Measurements from ENCODE around the gene TANK.
"Not testable (repeated sequence)": the region's sequence is repeated elsewhere in the genome, so short reads cannot be mapped to it uniquely, and the experiment has no call there.

Gene TANK

DNA sequence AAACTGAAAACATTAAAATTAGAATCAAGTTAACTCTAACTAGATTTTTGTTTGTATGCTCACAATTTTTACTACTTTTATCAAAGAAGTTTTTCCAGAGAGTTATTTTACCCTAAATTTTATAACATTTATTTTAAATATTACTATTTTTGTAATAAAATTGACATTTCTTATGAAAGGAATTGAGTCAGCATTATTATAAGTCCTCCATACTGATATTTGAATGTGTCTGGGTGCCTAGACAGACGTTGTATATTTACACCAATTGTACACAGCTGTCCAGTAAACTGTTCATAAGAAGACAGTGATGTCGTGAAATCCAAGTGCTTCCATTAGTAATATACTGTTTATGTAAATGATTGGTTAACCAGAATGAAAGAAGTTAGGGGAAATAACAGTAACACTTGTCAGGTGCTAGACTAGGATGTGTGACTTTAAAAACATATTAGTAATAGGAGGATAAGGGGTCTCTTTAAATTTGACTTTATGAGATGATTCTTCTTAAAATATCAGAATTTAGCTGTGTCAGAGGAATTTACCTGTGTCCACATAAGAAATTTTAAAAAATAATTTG is 73.7 kb downstream of the TANK start:
- DNase-seq, result no peak

DNA sequence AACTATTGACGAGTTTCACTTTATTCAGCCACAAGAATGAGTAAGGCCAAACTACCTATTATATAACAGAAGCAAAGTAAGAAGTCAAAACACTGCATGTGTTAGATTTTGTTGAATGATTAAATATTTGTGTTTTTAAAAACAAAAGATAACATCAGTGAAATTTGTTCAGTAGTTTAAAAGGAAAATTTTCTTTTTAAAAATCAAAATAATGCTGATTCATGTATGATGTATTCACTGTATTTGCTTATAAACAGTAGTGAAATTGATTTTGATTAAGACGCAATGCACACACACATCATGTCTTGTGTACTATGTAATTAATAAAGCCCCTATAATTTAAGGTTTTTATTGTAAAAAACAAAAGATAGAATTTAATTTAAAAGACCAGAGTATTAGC is 74.4 kb downstream of the TANK start:
- no peak for DNase-seq

DNA sequence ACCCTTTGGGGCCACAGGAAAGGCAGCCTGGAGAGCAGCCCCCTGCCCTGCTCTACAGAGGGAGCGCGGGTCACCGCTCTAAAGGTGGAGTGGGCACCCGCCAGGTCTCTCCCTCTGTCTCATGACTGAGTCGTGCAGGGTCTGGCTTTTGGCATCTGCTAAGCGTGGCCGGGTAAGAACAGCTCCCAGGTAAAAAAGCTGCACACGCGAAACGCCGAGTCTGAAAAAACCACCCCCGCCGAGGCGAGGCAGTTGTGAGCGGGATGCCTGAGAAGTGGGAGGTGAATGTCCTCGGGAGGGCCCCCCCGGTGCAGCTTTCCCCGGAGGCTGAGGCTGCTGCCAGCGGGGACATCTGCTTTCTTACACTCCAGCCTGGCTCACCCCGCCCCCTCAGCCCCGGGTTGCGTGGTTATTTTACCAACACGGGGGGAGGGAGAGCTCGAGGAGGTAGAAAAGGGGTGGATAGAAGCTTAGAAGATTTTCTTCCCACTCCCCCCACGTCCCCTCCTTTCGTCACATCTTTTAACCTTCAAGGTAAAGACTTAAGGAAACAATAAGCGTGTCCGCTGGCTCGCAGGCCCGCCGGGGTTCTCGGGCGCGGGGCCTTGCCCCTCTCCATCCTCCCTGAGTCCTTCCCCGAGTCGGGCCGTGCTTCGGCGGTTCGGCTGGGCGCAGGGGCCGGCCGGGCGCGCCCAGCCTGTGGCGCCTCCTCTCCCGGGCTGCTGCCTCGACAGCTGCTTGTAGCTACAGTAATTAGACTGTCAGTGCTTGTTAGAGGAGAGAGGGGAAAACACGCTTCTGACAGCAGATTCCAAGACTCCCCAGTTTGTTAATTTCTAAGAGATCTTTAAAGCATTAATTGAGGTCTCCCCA is 77.4 kb downstream of the TANK start:
- DNase-seq, result peak; percentile 41

DNA sequence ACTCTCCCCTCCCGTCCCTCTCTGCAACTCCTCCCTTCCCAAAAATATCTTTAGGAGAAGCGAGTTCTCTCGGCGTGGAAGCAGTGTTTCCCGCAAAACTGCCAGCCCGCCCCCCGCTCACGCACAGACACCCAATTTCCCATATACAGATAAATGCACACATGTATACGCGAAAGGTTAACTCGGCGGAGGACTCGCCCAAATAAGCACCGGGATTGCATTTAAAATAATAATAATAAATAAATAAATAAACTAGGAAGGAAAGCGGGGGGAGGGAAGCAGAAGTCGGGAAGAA is 78.0 kb downstream of the TANK start:
- no peak for DNase-seq

DNA sequence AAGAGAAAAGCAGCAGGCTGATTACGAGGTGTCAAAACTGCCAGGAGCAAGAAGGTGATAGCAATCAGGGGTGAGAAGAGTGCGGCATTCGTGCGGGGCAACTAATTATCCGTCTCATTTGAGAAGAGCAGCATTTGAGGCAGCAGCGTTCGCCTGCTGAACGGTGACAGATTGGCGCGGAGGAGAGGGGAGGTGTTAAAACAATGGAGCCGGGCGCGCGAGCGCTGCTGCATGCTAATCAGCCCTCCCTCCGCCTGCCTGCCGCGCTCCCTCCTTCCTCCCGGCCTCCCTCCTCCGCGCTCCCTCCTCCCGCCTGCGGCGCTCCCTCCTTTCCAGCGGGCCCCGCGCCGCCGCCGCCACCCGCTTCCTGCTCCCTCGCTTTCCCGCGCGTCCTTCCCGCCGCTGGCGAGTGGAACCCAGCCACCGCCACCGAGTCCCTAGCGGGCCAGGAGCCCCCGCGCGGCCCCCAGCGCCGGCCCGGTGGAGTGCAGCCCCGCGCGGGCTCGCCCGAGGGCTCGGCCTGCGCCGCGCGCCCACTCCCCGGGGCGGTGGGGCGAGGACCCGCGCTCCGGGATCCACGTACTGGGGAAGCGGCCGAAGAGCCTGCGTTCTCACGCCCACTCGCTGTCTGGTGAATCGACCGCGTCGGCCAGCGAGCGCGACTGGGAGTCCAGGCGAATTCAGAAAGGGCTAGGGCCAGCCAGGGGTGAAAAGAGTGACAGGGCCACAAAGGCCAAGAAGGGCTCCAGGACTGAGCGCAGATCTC is 78.5 kb downstream of the TANK start:
- peak; percentile 57 for DNase-seq

DNA sequence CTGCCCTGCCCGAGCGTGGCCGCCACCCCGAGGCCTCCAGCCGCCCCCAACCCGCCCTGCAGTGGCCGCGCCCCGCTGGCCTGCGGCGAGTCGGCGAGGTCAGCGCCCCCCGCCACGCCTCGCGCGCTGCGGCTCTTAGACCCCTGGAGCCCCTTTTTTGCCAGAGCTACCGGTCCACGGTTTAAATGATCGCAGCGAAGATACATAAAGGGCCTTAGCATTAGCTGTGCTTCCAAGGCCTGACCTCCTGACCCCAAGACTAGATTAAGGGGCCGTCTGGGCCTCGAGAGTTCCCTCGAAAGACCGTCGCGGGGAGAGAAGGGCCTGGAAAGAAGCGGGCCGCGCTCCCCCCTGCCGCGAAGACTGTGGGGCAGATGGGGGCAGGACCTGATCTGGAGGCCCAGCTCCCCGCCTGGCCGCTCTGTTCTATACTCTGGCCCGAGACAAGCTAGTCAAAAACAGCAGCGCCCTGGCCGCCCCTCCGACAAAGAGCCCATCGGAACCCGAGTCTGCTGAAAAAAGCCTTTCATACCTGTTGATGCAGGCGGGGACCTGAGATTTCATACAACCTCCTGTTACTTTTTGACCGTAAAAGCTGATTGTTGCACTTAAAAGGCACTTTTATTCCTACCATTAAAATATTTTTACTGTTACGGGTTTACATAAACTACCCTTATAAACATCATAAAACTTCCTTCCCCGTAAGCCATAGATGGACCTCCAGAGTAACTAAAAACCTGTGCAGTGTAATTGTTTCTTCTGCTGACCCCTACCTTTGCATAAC is 79.3 kb downstream of the TANK start:
- no peak for DNase-seq

DNA sequence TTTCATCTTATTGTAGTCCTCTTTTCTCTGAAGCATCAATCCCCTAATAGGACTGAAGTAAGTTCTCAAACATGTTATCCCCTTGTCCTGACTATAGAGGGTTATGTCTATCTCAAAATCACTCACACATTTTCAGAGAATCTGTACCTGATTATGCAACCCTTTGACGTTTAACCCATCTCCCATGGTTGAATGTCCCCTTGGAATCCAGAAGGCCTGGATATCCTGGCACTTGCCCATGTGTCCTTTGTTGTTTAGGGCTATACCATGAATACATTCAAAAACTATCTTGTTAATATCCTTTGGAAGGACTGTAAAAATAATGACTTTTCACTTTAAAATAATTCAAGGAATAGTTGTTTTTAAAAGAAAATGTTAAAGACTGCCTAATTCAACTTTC is 81.7 kb downstream of the TANK start:
- no peak for DNase-seq

DNA sequence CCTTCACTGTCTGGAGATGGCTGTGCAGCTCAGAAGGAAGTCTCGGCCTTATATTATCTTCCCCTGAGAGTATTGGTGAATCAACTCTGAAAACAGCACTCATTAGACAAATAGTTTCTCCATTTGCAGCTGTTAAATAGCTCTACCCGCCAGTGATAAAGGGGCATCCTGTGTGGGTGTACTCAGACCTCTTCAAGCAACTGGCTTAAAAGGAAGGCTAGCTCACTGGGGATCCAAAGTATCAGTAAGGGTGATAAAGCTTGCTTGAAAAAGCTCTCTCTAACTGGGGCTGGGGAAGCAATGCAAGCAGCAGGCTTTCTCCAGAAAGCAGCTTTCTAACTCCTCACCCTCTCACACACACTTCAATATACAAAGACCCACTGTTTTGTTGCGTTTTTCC is 83.1 kb downstream of the TANK start:
- no peak for DNase-seq

DNA sequence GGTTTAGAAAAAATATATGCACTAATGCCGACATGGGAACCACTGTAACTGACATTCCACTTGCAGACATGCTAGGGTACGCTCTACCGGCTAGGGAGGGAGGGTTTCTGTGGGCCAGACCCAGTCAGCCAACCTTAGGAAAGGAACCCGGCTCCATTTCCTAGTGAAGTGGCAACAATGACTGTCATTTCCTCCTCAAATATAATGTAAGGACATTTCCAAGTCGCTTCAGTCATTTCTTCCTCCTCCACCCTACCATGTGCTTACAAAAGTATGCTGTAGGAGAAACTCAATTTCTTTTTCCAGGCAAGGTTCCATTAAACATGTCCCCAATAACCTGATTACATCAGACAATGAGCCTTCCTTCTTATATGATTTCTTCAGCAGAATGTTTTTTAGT is 83.7 kb downstream of the TANK start:
- no peak for DNase-seq

DNA sequence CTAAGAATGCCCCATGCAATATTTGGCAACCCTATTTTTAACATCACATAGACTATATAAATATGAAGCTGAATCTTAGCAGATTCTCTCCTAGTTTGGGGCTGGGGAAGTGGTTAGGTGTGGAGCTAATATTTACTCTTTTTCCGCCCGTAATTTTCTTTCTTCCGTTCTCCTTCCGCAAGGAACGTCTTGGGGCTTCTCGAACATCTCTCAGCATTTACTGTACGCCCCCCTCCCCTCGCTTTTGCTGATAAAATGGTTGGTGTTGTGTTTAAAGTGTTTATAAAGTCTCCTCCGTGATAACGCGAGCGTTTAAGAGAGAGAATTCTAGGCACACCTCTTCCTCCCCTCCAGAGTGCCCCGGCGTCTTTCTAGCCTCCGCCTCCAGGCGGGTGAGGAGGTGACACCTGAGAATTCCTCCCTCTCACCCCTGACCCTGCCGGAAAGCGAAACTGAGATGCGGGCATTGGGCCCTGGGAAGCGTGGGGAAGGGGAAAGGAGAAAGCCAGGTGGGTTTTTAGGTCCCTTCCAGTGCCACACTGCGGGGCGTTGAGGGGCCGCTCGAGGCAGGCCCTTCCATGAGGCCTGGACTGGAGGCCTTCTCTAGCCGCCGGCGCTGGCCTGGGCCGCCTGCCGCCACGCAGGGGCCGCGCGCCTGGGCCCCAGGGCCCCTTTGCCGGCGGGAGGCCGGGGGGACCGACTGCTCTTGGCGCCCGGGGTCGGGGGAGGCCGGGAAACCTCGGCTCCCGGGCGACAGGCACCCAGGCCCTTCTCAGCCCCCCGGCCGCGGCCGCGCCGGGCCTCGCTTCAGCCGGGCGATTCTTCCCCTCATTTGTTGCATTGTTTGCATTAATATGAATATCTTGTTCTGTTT is 84.4 kb downstream of the TANK start:
- peak; percentile 35 for DNase-seq

DNA sequence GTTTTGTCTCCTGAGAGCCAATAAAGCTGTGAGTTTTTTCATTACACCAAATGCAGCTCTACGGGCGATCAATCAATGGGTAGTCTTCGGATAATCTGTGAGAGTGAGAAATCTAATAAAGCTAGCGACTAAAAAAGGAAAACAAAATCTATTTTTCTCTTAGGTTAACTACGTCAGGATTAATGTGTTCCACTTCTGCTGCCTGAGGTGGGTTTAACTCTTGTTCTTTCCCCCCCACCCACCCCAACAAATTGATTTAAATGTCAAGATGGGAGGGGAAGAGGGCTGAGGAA is 85.0 kb downstream of the TANK start:
- no peak for DNase-seq

DNA sequence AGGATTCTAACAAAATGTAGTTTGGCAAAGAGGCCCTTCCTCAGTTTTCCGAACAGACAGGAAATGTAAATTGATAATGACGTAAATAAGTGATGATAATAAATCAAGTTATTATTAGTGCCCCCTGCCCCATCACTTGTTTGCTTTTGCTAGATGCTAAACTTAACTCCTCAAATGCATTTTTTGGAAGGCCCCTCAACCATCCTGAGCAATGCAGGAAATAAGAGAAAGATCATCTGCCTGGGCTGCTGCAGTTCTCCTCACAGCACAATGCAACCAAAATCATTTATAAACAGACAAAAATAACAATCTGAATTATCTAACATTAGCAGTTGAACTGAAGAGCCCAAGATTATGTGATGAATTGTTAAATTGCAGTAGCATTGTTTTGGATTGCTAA is 85.4 kb downstream of the TANK start:
- no peak for DNase-seq

DNA sequence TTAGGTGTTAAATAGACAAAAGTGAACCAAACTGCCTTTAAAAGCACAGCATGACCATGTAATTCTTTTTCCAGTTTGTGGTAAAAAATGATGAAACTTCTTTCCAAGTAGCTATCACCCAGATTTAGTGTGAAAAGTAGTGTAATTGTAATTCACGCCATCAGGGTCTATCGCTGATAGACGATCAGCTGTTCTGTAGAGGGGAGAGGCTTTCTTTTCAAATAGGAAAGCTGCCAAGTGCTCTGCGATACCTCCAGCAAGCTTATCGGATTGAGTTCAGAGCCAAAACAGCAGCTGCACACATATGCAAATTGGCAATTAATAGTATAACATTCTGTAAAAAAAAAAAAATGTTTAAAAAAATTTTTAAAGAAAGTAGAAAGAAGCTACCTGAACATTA is 86.1 kb downstream of the TANK start:
- DNase-seq, result no peak

DNA sequence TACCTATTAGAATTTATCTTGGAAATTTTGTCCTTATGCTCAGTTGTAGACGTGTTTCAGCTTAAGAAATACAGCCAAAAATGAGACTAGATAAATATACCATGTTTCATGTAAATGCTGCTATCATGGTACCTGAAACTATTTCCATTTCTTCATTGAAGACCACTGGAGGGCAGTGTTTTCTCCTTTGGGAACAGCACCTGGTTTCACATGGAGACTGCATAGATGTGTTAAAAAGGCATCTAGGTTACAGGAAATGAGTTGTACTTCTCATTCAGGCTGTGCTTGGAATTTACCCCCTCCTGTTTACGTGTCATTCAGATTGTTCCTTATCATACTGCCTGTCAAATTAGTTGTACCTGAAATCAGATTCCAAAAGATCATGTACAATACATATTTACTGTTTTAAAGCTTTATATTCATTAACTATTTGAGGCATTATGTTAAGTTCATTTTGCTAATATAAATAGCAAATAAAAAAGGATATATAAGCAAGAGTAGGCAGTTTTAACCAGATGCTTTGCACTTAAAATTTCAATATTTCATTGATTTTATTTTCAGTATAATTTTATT is 90.7 kb downstream of the TANK start:
- no peak for DNase-seq

DNA sequence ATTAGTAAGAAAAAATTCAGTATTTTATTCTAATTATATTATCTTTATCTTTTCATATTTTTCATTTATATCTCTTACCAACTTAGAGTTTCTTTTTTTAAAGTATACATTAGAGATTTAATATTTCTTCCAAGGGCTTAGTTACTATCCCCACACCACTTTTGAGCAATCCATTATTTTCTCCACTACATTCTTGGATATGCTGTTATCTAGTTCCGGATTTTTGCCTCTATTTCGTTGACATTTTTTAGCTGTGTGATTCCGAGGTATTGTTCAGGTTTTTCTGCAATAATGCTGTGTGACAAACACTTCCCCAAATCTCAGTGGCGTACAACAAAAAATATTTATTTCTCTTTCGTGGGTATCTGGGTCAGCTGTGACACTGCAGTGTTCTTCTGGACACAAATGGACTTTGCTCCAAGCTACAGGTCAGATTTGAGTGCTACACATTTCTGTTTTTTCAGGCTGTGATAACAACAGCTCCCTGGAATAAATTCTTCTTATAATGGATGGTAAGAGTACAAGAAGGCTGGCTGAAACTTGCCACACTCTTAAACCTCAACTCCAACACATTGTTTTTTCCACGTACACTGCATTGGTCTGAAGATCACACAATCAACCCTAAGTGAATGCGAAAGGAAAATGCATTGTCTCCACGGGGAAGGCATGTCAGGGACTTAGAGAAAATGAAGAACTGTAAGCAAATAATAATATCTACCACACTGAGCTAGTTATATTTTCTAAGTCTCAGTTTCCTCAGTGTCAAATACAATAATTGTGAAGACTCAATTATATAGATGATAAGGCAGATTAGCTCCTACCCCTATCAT is 97.1 kb downstream of the TANK start:
- DNase-seq, result no peak

DNA sequence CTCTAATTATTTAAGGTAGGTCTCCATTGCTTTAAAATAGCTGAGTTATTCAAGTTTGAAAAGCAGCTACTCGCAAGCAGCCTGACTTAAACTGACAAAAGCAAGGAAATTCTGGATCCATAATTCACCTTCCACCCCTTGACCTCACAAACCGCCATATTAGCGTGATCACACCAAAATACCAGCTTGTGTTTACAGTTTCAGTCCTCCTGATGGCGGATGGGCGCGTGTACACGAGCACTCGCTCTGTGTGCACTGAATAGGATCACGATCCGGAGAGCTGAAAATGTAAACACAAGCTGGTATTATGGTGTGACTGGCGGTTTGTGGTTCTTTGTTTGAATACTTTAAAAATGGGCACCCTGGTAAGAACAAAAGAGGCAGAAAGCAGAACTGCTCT is 105.6 kb downstream of the TANK start:
- DNase-seq, result no peak

DNA sequence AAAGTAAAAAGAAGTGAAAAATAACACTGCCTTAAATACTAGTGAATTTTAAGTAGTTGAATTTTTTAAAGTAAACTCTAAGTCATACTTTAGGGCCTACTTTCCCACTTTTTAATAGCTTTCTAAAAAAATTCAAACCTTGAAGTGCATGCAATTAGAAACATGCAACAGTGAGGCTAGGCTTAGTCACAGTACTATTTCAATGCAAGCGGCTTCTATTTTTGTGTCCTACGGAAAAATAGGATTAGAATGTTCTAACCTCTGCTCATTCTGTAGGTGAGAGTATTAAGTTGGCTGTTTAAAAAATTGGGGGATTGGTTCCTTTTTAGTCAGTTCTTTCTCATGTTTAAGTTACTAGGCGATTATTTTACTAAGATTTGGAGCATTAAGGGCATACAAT is 108.9 kb downstream of the TANK start:
- no peak for DNase-seq

DNA sequence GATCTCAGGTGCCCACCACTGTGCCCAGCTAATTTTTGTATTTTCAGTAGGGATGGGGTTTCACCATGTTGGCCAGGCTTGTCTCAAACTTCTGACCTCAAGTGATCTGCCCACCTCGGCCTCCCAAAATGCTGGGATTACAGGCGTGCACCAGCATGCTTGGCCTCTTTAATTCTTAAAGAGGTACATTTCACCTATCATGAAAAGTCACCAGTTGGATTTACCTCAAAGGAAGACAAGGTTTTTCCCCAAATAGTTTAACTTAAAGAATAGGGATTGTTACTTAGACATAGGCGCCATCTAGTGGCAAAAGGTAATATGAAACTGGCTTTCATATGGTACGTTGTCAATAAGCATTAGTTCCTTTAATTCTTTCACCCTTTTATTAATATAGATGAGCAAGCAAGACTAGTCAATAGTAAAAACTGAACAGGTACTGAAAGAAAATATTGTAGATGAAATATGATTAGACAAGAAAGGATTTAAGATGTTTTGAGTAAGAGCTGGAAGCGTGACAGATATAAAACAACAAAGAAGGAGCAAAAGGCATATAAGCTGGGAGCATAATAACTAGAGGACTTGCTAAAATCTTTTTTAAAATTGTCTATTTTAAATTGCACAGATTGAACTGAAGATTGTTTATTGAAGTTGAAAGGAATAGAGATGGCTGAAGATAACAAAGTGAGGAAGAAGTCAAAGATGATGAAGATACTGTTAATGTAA is 113.0 kb downstream of the TANK start:
- no peak for DNase-seq

DNA sequence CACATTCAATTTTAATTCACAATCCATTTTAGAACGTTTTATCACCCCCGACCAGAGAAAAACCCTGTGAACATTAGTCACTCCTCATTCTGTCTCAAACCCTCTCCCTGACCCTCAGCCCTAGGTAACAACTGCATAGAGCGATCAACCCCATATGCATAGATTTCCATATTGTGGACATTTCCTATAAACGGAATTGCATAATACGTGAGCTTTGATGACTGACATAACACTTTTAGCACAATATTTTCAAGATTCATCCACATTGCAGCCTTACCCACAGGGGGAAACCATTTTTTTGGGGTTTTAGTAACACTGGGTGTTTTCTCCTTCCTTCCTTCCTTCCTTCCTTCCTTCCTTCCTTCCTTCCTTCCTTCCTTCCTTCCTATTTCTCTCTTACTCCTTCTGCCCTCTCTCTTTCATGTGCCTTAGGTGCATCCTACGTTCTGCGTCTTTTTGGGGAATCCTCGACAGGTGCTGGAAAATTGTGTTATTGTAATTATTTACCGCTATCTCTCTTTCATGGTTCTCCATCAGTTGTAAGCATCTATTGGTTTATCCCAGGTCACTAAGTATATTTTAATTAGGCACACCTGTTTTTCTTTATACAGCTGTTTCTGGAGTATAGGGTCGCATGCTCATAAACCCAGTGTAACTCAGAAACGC is 118.5 kb downstream of the TANK start:
- DNase-seq, result not testable (repeated sequence)

DNA sequence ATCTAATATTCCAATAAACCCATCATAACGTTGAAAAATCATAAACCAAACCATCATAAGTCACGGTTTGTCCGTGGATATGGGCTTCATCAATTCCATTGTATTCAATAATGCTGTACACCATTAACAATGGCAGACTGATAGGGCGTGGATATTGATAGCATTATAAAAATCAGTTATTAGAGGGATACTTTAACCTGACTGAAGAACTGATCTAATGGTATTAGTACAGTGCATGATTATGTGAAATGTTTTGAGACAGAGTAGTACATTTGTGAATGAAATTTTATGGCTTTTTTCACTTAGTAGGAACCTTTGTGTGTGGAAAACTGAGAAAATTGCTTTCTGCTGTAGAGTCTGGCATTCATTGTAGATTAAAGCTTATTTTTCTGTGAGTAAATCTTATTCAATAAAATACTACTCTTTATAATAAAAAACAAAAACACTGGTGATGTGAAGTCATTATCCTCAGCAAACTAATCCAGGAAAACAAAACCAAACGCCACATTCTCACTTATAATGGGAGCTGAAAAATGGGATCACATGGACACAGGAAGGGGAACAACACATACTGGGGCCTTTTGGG is 119.1 kb downstream of the TANK start:
- DNase-seq, result not testable (repeated sequence)
